Vagina (tissue), 2 donors: ENCODE measurements around the gene ATXN7L3.

ENCODE experiments used
- CTCF ChIP-seq, 3 experiments: fragments of 450-650 bp in 2 of 3; fragments of 200-600 bp in 1 of 3; sonication (generic) in 1 of 3; IDR thresholded peaks; one replicate each; pipeline ENCODE4 v1.5.1; 2017 to 2019; ENCODE audit warnings: antibody characterized with exemption in 3 of 3, mild to moderate bottlenecking in 2 of 3, moderate library complexity in 2 of 3
- POLR2AphosphoS5 ChIP-seq, 2 donors: sonication (generic); formaldehyde crosslinking; IDR thresholded peaks; one replicate each; pipeline ENCODE4 v1.9.0; 2017; ENCODE audit warnings: antibody characterized with exemption in 2 of 2, mild to moderate bottlenecking in 2 of 2, low read depth in 1 of 2; ENCODE audit not compliant: insufficient read depth in 1 of 2

GRCh38 chr17:44214896-44215295 is 15.2 kb upstream of the ATXN7L3 start:
- TF ChIP-seq CTCF (IDR thresholded peaks at IDR 0.05) (no peak), POLR2AphosphoS5 (IDR thresholded peaks at IDR 0.05; ENCODE audit: insufficient read depth in 1 of 2, low read depth in 1 of 2) (no peak)
